HepG2 (cell line): ENCODE data around the gene MADCAM1. TPM values are rescaled to one million over a fixed set of nuclear protein-coding genes. Genes with fewer than 3 reads are reported as not detected.
A peak's percentile ranks its signal among the peaks of the same experiment; 100 is the strongest.

Experiments used
- ATF1 ChIP-seq: IDR thresholded peaks from 2 replicates; pipeline ENCODE4 v1.6.1; 2016; ENCODE audit warnings: mild to moderate bottlenecking, control low read depth
- CBX5 ChIP-seq: sonication (generic); formaldehyde crosslinking; IDR thresholded peaks from 2 replicates; pipeline ENCODE4 v1.4.0; 2020; ENCODE audit warnings: missing genetic modification reagents, borderline replicate concordance
- DNMT1 ChIP-seq: sonication (generic); formaldehyde crosslinking; IDR thresholded peaks from 2 replicates; pipeline ENCODE4 v1.5.1; 2020; ENCODE audit warnings: mild to moderate bottlenecking, missing genetic modification reagents
- DRAP1 ChIP-seq: IDR thresholded peaks from 2 replicates; pipeline ENCODE4 v1.6.1; 2016; ENCODE audit warnings: missing genetic modification reagents, missing compliant biosample characterization
- HIC2 ChIP-seq: sonication (generic); formaldehyde crosslinking; IDR thresholded peaks from 2 replicates; pipeline ENCODE4 v1.9.0; 2022; ENCODE audit warnings: low read depth, missing genetic modification reagents
- KDM4B ChIP-seq: sonication (generic); formaldehyde crosslinking; IDR thresholded peaks from 2 replicates; pipeline ENCODE4 v1.4.0; 2020; ENCODE audit warnings: missing genetic modification reagents
- MLXIP ChIP-seq: sonication (generic); formaldehyde crosslinking; IDR thresholded peaks from 2 replicates; pipeline ENCODE4 v1.9.0; 2021; ENCODE audit warnings: missing genetic modification reagents, borderline replicate concordance
- NBN ChIP-seq: fragments of 450-650 bp; conservative IDR thresholded peaks from 2 replicates; pipeline ENCODE4 v1.6.1; 2017
- RBAK ChIP-seq: sonication (generic); formaldehyde crosslinking; IDR thresholded peaks from 2 replicates; pipeline ENCODE4 v1.5.1; 2020; ENCODE audit warnings: mild to moderate bottlenecking, missing genetic modification reagents
- YEATS4 ChIP-seq: sonication (generic); formaldehyde crosslinking; IDR thresholded peaks from 2 replicates; pipeline ENCODE4 v1.4.0; 2020; ENCODE audit warnings: missing genetic modification reagents, borderline replicate concordance
- ZFP36L2 ChIP-seq: sonication (generic); formaldehyde crosslinking; IDR thresholded peaks from 2 replicates; pipeline ENCODE4 v1.4.0; 2020; ENCODE audit warnings: missing genetic modification reagents
- ZFP82 ChIP-seq: sonication (generic); formaldehyde crosslinking; IDR thresholded peaks from 2 replicates; pipeline ENCODE4 v1.5.1; 2020; ENCODE audit warnings: mild to moderate bottlenecking, missing genetic modification reagents, borderline replicate concordance
- ZNF33B ChIP-seq: sonication (generic); formaldehyde crosslinking; IDR thresholded peaks from 2 replicates; pipeline ENCODE4 v1.5.1; 2020; ENCODE audit warnings: mild to moderate bottlenecking, missing genetic modification reagents
- ZNF362 ChIP-seq: sonication (generic); formaldehyde crosslinking; IDR thresholded peaks from 2 replicates; pipeline ENCODE4 v1.4.0; 2020; ENCODE audit warnings: missing genetic modification reagents, mild to moderate bottlenecking, borderline replicate concordance
- ZNF501 ChIP-seq: sonication (generic); formaldehyde crosslinking; IDR thresholded peaks from 2 replicates; pipeline ENCODE4 v1.5.1; 2020; ENCODE audit warnings: mild to moderate bottlenecking, moderate library complexity, missing genetic modification reagents
- ZNF563 ChIP-seq: sonication (generic); formaldehyde crosslinking; IDR thresholded peaks from 2 replicates; pipeline ENCODE4 v1.8.0; 2022; ENCODE audit warnings: mild to moderate bottlenecking, moderate library complexity, missing genetic modification reagents
- ZNF572 ChIP-seq: sonication (generic); formaldehyde crosslinking; IDR thresholded peaks from 2 replicates; pipeline ENCODE4 v1.5.1; 2020; ENCODE audit warnings: mild to moderate bottlenecking, missing genetic modification reagents
- ZNF615 ChIP-seq: sonication (generic); formaldehyde crosslinking; IDR thresholded peaks from 2 replicates; pipeline ENCODE4 v1.5.0; 2020; ENCODE audit warnings: mild to moderate bottlenecking, missing genetic modification reagents, borderline replicate concordance
- ZNF7 ChIP-seq: IDR thresholded peaks from 2 replicates; pipeline ENCODE4 v1.6.1; 2016; ENCODE audit warnings: missing biosample characterization, missing genetic modification reagents
- ZNF816 ChIP-seq: sonication (generic); formaldehyde crosslinking; IDR thresholded peaks from 2 replicates; pipeline ENCODE4 v1.8.0; 2022; ENCODE audit warnings: missing genetic modification reagents, mild to moderate bottlenecking, borderline replicate concordance
- ZNF83 ChIP-seq: sonication (generic); formaldehyde crosslinking; IDR thresholded peaks from 2 replicates; pipeline ENCODE4 v1.4.0; 2020; ENCODE audit warnings: missing genetic modification reagents, mild to moderate bottlenecking, borderline replicate concordance
- ZSCAN21 ChIP-seq: sonication (generic); formaldehyde crosslinking; IDR thresholded peaks from 2 replicates; pipeline ENCODE4 v1.8.0; 2022; ENCODE audit warnings: mild to moderate bottlenecking, missing genetic modification reagents, moderate library complexity, borderline replicate concordance
- ZSCAN29 ChIP-seq: sonication (generic); formaldehyde crosslinking; conservative IDR thresholded peaks from 2 replicates; pipeline ENCODE4 v1.4.0; 2020; ENCODE audit warnings: mild to moderate bottlenecking, missing genetic modification reagents
- ZSCAN9 ChIP-seq: IDR thresholded peaks from 2 replicates; pipeline ENCODE4 v1.6.1; 2016; ENCODE audit warnings: borderline replicate concordance
- polyA plus RNA-seq, 8 experiments: library from polyadenylated mRNA; depleted of rRNA in 3 of 8; stranded (reverse) in 7 of 8; unstranded in 1 of 8; fragments of >200 nt; fragmentation: Illumina TruSeq in 4 of 8; extraction: Trizol in 4 of 8; gene quantifications; 2 replicates each; pipeline versions ENCODE4 v1.2.1 to v1.2.3, GENCODE V29; 2011 to 2016; ENCODE audit warnings: low read depth in 4 of 8, missing spikeins in 1 of 8, mixed read lengths in 1 of 8; ENCODE audit not compliant: insufficient read depth in 1 of 8
- total RNA-seq, 5 experiments: library from RNA; depleted of rRNA; stranded (reverse); fragments of >200 nt; fragmentation: Illumina TruSeq; extraction: Trizol; gene quantifications; 2 replicates each; pipeline ENCODE4 v1.2.3, GENCODE V29; 2016; ENCODE audit warnings: low read depth in 1 of 5

The MADCAM1 gene
- total and polyA plus RNA-seq, 2 of the 13 experiments (the other 11 are each of a cell fraction or from before 2014, with no cell fraction given) = 0.29 to 0.33 TPM

- TF ChIP-seq MLXIP (CRISPR knock-in tag) (no peak), NBN (no peak), ZFP36L2 (CRISPR knock-in tag) (no peak), ZNF563 (CRISPR knock-in tag) (peak; percentile 88), ZNF501 (CRISPR knock-in tag) (no peak; the same call in none of the 2 replicates), DNMT1 (CRISPR knock-in tag) (no peak; the same call in none of the 2 replicates), ZNF362 (CRISPR knock-in tag) (no peak), ZFP82 (CRISPR knock-in tag) (no peak), RBAK (CRISPR knock-in tag) (no peak), ATF1 (no peak), YEATS4 (CRISPR knock-in tag) (peak; percentile 96), ZNF816 (CRISPR knock-in tag) (no peak; the same call in 1 of the 2 replicates), ZSCAN9 (CRISPR knock-in tag) (peak; percentile 44; the same call in 1 of the 2 replicates), ZNF615 (CRISPR knock-in tag) (no peak), HIC2 (CRISPR knock-in tag) (no peak), ZNF83 (no peak), CBX5 (CRISPR knock-in tag) (0 out of 2 replicates have a peak, but pooled peaks have one; percentile 10), KDM4B (CRISPR knock-in tag) (no peak), ZNF572 (CRISPR knock-in tag) (no peak), ZSCAN21 (CRISPR knock-in tag) (peak; percentile 95), ZNF33B (CRISPR knock-in tag) (0 out of 2 replicates have a peak, but pooled peaks have one; percentile 46), ZSCAN29 (CRISPR knock-in tag) (no peak; the same call in 1 of the 2 replicates), ZNF7 (CRISPR knock-in tag) (no peak), DRAP1 (CRISPR knock-in tag) (no peak; the same call in 1 of the 2 replicates)
These were observed 7.5 kb upstream of the MADCAM1 start (continued) for GRCh38 chr19:488505-489417.
